ENCODE results near the gene DSE.

DSE gene

DNA sequence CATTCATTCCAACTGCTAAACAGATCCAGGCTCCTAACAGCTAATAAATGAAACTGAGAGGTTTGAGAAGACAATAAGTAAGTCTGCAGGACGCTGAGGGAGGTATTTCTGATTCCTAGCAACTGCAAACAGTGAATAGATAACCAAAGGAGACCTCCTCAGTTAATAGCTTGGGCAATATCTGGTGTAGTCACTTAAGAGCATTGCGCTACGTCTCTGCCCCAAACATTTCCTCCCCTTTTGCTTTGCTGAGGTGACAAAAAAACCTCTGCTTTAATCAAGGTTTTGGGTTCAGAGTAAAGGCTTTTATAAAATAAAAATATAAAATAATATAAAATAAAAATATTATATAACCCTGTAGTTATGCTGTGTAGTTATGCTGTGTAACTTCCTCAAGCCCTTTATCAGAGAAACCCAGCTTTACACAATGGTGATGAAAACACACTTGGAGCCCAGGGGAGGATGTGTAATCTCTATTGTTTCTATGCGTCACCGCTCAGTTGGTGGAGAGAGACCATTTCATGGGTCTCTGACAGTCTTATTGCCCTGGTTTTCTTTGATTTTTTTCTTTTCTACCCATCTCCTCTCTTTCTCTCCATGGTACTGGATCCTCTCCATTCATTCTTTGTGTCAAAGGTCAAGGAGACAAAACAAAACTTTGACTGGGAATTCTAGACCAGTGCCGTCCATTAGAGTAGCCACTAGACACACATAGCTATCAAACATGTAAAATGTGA is 121.8 kb downstream of the DSE start:
- DNase-seq = no peak

Data from NCI-H446 (cell line).